IMR-90 (cell line): ENCODE measurements around the gene ALDH5A1.

Experiments used
- CEBPB ChIP-seq: IDR thresholded peaks from 2 replicates; pipeline ENCODE4 v1.6.1; 2012; ENCODE audit warnings: low read depth, low read length, improper control_type of control experiment
- FOS ChIP-seq: fragments of 150-350 bp; IDR thresholded peaks from 2 replicates; pipeline ENCODE4 v1.6.1; 2016; ENCODE audit warnings: low read depth, low read length
- POLR2A ChIP-seq: IDR thresholded peaks from 2 replicates; pipeline ENCODE4 v1.6.1; 2012; ENCODE audit warnings: mild to moderate bottlenecking, low read depth, low read length
- RCOR1 ChIP-seq: IDR thresholded peaks from 2 replicates; pipeline ENCODE4 v1.6.1; 2012; ENCODE audit warnings: mild to moderate bottlenecking, low read length, improper control_type of control experiment; ENCODE audit not compliant: insufficient replicate concordance
- RFX5 ChIP-seq: IDR thresholded peaks from 2 replicates; pipeline ENCODE4 v1.8.0; 2012; ENCODE audit warnings: low read depth, mild to moderate bottlenecking, low read length, moderate library complexity
- SMC3 ChIP-seq: fragments of 150-350 bp; IDR thresholded peaks from 2 replicates; pipeline ENCODE4 v1.6.1; 2016; ENCODE audit warnings: low read depth, mild to moderate bottlenecking, antibody characterized with exemption, low read length, moderate library complexity
- TF ChIP-seq, protein P1 (sequence below): conservative IDR thresholded peaks from 2 replicates; pipeline ENCODE4 v1.5.1; 2012; ENCODE audit warnings: mild to moderate bottlenecking, low read depth, low read length, improper control_type of control experiment
- TF ChIP-seq, protein P2 (sequence below): fragments of 150-350 bp; IDR thresholded peaks from 2 replicates; pipeline ENCODE4 v1.6.1; 2017; ENCODE audit warnings: mild to moderate bottlenecking, antibody characterized with exemption, low read length, low read depth

DNA sequence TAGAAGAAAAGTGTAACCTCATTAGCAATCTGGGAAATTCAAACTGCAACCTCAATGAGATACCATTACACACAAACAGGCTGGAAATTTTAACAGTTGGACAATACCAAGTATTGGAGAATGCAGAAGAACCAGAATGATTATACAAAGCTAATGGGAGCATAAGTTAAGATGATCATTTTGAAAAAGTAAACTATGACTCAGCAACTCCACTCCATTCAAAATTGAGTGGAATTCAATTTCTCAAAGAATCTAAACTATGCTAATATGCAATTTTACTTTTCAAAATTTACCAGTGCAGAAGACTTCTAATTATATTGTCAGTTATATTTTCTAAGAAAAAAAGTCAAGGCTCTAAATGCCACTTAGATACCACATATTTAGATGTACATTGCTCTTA is 22.6 kb upstream of the ALDH5A1 start:
- TF ChIP-seq, protein P1, sequence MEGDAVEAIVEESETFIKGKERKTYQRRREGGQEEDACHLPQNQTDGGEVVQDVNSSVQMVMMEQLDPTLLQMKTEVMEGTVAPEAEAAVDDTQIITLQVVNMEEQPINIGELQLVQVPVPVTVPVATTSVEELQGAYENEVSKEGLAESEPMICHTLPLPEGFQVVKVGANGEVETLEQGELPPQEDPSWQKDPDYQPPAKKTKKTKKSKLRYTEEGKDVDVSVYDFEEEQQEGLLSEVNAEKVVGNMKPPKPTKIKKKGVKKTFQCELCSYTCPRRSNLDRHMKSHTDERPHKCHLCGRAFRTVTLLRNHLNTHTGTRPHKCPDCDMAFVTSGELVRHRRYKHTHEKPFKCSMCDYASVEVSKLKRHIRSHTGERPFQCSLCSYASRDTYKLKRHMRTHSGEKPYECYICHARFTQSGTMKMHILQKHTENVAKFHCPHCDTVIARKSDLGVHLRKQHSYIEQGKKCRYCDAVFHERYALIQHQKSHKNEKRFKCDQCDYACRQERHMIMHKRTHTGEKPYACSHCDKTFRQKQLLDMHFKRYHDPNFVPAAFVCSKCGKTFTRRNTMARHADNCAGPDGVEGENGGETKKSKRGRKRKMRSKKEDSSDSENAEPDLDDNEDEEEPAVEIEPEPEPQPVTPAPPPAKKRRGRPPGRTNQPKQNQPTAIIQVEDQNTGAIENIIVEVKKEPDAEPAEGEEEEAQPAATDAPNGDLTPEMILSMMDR: no peak
- TF ChIP-seq POLR2A: no peak
- TF ChIP-seq, protein P2, sequence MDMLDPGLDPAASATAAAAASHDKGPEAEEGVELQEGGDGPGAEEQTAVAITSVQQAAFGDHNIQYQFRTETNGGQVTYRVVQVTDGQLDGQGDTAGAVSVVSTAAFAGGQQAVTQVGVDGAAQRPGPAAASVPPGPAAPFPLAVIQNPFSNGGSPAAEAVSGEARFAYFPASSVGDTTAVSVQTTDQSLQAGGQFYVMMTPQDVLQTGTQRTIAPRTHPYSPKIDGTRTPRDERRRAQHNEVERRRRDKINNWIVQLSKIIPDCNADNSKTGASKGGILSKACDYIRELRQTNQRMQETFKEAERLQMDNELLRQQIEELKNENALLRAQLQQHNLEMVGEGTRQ: no peak
- TF ChIP-seq FOS: no peak
- TF ChIP-seq RFX5: no peak
- TF ChIP-seq SMC3: no peak
- no peak for TF ChIP-seq RCOR1
- no peak for TF ChIP-seq CEBPB
